ENCODE data around the gene C12orf50.

C12orf50 gene

GRCh38 chr12:88026196-88026595 lies 3.0 kb downstream of the C12orf50 start:
- TF ChIP-seq ZFX (IDR thresholded peaks at IDR 0.05; ENCODE audit: borderline replicate concordance) (no peak), CTCF (IDR thresholded peaks at IDR 0.05) (no peak)
- no peak overlapping the region for H3K27ac ChIP-seq

GRCh38 chr12:88017964-88018363 lies 11.2 kb downstream of the C12orf50 start:
- TF ChIP-seq CTCF (IDR thresholded peaks at IDR 0.05) (no peak), ZFX (IDR thresholded peaks at IDR 0.05; ENCODE audit: borderline replicate concordance) (no peak)
- H3K27ac ChIP-seq: no peak overlapping the region

- no peak overlapping the region for H3K27ac ChIP-seq
- TF ChIP-seq CTCF (IDR thresholded peaks at IDR 0.05): no peak
- TF ChIP-seq ZFX (IDR thresholded peaks at IDR 0.05; ENCODE audit: borderline replicate concordance): no peak
Measured at GRCh38 chr12:88015825-88016224, 13.4 kb downstream of the C12orf50 start.

GRCh38 chr12:88011755-88012154 lies 17.4 kb downstream of the C12orf50 start:
- no peak overlapping the region for H3K27ac ChIP-seq
- TF ChIP-seq ZFX (IDR thresholded peaks at IDR 0.05; ENCODE audit: borderline replicate concordance) (no peak), CTCF (IDR thresholded peaks at IDR 0.05) (no peak)

GRCh38 chr12:88006351-88006750 lies 22.9 kb downstream of the C12orf50 start:
- H3K27ac ChIP-seq: no peak overlapping the region

GRCh38 chr12:88001327-88001726 lies 27.9 kb downstream of the C12orf50 start:
- no peak overlapping the region for H3K27ac ChIP-seq
- TF ChIP-seq CTCF (IDR thresholded peaks at IDR 0.05) (no peak), ZFX (IDR thresholded peaks at IDR 0.05; ENCODE audit: borderline replicate concordance) (no peak)

More at GRCh38 chr12:88006351-88006750, 22.9 kb downstream of the C12orf50 start:
- TF ChIP-seq ZFX (IDR thresholded peaks at IDR 0.05; ENCODE audit: borderline replicate concordance) (no peak), CTCF (IDR thresholded peaks at IDR 0.05) (no peak)

- no peak overlapping the region for H3K27ac ChIP-seq
- TF ChIP-seq ZFX (IDR thresholded peaks at IDR 0.05; ENCODE audit: borderline replicate concordance) (no peak), CTCF (IDR thresholded peaks at IDR 0.05) (peak; percentile 94)
Measured at GRCh38 chr12:87995581-87996178, 33.5 kb downstream of the C12orf50 start.
